AML-193 (cell line): ENCODE measurements around the gene ANAPC2.

Experiments
- DNase-seq, 2 experiments: peaks; one replicate each; lab custom pipeline; 2025; lab: John Stamatoyannopoulos, UW

The ANAPC2 gene, protein sequence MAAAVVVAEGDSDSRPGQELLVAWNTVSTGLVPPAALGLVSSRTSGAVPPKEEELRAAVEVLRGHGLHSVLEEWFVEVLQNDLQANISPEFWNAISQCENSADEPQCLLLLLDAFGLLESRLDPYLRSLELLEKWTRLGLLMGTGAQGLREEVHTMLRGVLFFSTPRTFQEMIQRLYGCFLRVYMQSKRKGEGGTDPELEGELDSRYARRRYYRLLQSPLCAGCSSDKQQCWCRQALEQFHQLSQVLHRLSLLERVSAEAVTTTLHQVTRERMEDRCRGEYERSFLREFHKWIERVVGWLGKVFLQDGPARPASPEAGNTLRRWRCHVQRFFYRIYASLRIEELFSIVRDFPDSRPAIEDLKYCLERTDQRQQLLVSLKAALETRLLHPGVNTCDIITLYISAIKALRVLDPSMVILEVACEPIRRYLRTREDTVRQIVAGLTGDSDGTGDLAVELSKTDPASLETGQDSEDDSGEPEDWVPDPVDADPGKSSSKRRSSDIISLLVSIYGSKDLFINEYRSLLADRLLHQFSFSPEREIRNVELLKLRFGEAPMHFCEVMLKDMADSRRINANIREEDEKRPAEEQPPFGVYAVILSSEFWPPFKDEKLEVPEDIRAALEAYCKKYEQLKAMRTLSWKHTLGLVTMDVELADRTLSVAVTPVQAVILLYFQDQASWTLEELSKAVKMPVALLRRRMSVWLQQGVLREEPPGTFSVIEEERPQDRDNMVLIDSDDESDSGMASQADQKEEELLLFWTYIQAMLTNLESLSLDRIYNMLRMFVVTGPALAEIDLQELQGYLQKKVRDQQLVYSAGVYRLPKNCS

DNA sequence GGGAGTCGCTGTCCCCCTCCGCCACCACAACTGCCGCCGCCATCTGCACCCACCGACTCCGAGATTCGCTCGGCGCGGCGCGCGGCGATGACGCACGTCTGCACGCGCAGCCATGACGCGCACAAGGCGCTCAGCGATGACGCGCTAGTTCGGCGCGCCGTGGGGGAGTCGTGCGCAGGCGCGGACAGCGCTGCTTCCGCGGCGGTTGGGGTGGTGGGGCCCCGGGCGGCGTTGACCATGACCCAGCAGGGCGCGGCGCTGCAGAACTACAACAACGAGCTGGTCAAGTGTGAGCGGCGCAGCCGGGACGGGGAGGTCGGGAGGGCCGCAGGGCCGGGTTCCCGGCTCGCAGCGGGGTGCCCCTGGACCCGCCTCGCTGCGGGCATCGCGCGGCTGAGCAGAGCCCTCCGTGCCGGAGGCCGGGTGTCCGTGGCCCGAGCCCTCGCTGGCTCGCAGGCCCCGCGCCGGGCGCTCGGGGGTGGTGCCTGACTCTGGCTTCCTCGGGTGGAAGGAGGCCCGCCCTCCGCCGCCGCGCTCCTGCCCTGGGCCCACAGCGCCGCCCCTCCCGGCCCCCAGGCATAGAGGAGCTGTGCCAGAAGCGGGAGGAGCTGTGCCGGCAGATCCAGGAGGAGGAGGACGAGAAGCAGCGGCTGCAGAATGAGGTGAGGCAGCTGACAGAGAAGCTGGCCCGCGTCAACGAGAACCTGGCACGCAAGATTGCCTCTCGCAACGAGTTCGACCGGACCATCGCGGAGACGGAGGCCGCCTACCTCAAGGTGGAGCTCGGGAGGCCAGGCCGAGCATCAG lies at the start of gene ANAPC2, which contains the start of gene SSNA1:
Gene ANAPC2, minus strand, starts transcription at position 71 of the 807 bp plus-strand sequence. Its CDS starts 28 bp downstream, at position 43.
Gene SSNA1, plus strand, starts transcription at position 187 of the 807 bp plus-strand sequence. Its CDS starts 51 bp downstream, at position 238.
- DNase-seq, result peak; percentile 77 to 82

DNA sequence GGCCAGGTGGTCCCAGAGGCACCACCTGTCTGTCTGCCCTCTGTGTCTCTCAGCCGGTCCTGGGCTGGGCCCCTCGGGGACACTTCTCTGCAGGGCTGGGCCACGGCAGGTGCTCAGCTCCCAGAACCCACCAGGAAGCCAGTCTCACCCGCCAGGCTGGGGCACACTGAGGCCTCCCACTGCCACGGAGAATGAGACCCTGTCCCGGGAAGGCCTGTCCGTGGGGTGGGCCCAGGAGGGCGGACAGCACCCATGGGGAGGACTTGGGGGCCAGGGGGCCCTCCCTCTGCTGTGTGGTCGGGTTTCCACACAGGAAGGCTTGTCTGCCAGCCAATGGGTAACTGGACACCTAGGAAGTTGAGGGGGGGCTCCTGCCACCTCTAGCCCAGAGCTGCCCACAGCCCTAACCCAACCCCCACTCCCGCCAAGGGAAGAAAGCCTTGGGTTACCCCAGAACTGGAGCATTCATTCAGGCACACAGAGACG lies 48.6 kb upstream of the ANAPC2 start:
- DNase-seq, result no peak

DNA sequence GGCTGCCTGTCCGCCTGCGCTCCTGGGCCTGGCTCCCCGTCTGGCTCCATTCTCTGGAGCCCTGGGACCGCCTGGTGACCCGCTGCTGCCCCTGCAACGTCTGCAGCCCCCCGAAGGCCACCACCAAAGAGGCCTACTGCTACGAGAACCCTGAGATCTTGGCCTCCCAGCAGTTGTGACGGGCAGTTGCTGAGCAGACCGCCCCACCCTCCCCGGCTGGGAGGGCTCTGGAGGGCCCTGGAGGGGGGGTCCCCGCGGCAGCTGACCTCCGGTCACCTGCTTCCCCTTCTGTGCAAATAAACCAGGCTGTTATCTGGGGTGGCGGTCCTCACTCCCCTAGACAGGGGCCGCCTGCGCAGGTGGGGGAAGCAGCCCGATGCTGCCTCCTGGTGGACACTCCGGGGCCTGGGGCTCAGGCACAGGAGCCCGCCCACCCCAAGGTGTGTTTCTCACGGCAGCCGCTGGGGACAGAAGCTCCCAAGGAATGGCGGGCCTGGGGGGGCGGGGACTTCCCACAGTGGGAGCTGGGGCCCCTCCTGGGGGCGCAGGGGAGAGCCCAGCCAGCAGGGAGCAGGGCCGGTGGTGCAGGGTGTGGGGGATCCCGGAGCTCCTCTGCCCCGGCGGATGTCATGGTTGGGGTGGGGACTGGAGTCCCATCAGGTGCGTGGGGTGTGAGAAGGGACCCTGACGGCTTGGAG lies 48.0 kb upstream of the ANAPC2 start:
- peak; percentile 55 to 71 for DNase-seq

DNA sequence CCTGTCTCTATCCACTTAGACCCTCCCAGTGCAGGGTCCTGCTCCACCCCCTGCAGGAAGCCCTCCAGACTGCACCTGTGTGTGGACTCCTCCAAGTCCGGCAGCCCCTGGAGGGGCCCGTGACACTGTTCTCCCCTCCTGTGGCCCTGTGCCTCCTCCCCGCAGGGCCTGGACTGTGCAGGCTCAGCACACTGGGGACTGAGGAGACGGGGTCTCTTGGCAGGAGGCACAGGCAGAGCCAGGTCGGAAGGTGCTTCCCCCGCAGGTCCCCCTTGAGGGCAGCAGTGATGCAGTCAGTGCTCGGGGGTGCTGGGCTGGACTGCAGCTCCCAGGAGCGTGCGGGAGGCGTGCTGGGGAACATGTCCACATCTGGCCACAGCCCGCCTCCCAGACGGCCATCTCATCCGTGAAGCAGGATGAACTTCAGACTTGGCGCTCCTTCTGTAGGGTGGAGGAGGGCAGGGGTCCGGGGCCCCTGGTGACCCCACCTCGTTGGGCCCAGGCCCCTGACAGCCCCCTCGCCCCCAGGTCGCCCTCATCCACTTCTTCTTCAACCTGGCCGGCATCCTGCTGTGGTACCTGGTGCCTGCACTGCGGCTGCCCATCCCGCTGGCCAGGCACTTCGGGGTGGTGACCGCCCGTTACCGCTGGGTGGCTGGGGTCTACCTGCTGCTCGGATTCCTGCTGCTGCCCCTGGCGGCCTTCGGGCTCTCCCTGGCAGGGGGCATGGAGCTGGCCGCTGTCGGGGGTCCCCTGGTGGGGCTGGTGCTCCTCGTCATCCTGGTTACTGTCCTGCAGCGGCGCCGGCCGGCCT lies 47.3 kb upstream of the ANAPC2 start:
- DNase-seq, result no peak

DNA sequence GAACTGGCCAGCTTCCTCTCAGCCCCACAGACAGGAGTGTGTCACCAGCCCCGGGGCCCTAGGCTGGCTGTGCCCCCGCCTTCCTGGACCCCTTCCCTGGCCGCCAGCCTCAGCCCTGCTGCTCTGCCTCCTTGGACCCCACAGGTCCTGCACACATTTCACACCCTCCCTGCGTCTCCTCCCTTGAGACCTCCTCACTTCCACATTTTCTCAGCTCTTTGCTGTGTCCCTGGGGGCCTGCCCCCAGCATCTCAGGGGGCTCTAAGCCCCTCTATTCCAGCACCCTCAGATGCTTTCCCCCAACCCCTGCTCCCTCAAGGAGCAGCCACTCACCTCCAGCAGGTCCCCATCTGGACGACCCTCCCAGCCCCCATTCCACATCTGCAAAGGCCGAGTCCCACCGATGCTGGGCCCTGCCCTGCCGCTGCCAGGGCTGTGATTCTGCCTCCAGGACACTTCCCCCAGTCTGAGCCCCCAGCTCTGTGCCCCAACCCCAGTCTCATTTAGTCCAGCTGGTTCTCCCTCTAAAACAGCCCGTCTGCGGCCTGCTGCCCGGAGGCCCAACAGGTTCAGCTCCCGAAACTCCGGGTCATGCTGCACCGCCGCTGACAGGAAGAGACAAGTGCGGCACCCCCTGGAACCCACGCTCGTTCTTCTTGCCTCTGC lies 46.5 kb upstream of the ANAPC2 start:
- DNase-seq, result no peak

DNA sequence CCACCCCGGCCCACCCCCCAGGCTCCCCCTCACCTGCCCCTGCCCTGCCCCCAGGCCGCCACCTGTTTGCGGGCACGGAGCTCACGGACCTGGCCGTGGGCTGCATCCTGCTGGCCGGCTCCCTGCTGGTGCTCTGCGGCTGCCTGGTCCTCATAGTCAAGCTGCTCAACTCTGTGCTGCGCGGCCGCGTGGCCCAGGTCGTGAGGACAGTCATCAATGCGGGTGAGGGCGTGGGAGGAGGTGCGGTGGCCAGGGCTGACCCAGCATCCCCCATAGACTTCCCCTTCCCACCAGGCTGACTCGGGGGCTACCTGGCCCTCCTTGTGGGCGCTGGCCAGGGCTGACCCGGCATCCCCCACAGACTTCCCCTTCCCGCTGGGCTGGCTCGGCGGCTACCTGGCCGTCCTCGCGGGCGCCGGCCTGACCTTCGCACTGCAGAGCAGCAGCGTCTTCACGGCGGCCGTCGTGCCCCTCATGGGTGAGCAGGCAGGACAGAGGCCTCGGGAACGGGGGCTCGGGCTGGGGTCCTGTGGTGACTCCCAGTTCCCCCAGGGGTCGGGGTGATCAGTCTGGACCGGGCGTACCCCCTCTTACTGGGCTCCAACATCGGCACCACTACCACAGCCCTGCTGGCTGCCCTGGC lies 45.8 kb upstream of the ANAPC2 start:
- no peak for DNase-seq

DNA sequence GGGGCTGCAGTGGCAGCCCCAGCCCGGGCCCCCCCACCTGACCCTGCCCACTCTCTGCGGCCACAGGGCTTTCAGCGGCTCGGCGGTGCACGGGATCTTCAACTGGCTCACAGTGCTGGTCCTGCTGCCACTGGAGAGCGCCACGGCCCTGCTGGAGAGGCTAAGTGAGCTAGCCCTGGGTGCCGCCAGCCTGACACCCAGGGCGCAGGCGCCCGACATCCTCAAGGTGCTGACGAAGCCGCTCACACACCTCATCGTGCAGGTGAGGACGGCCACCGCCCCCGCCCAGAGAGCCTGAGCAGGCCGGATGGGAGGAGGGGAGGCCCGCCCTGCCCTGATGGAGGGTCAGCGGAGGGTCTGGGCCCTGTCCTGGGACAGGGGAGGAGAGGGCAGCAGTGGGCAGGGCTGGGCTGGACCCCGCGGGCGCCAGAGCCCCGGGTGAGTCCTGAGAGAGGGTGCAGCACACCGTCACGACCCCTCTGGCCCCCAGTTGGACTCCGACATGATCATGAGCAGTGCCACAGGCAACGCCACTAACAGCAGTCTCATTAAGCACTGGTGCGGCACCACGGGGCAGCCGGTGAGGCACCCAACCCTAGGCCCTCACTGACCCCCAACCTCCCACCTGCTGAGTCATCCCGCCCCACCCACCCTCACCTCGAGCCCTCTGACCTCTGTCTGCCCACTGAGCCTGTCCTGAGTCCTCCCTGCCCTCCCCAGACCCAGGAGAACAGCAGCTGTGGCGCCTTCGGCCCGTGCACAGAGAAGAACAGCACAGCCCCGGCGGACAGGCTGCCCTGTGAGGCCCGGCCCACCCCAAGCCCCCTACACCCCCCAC lies 45.0 kb upstream of the ANAPC2 start:
- DNase-seq, result no peak

DNA sequence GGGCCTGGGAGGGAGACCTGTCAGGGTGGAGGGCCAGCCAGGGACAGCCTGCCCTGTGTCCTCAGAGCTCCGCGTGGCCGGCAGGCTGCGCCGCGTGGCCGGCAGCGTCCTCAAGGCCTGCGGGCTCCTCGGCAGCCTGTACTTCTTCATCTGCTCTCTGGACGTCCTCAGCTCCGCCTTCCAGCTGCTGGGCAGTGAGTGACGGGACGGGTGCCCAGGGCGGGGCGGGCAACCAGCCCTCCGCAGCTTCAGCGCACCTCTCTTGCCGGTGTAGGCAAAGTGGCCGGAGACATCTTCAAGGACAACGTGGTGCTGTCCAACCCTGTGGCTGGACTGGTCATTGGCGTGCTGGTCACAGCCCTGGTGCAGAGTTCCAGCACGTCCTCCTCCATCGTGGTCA lies 44.1 kb upstream of the ANAPC2 start:
- no peak for DNase-seq

DNA sequence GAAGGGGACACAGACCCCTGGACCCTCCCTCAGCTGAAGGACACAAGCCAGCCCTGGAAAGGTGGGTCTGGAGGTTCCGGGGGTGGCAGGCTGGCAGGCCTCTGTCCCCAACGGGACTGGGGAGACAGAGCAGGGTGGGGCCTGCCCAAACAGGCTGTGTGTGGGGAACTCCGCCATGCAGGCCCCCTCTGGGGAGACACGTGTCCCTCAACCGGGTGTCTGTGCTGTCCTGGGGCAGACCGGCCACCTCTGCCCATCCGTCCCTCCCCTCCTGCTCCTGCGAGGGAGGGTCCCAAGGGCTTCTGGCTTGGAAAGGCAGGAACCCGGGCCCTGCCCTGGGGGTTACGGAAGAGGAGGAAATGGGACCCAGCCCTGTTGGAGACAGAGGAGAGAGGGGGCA lies 43.7 kb upstream of the ANAPC2 start:
- no peak for DNase-seq

DNA sequence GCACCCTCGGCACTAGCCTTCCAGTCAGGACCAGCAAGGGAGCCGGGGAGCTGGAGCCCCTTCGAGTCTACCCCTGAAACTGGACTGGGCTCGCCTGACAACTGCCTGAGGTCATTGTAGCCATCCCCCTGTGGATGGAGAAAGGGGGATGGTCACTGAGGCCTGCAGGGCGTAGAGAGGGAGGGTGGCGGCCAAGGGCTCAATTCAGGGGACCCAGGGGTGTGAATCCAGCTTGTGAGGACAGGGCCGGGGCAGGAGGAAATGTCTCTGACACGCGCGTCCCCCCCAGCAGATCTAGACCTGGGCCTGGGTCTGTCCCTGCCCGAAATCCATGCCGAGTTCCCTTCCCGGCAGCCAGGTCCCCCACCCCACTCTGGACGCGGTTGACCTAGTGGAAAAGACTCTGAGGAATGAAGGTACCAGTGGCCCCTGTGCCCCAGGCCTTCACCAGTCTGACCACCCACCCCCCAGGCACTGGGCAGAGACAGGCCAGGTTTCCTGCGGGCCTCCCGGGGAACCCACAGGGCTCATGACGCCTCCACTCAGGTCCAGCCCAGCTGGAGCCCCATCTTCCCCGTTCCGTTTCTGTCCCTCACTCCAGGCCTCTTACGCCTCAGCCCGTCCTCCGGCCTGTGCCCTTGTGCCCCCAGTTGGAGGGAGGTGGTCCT lies 43.1 kb upstream of the ANAPC2 start:
- no peak for DNase-seq

DNA sequence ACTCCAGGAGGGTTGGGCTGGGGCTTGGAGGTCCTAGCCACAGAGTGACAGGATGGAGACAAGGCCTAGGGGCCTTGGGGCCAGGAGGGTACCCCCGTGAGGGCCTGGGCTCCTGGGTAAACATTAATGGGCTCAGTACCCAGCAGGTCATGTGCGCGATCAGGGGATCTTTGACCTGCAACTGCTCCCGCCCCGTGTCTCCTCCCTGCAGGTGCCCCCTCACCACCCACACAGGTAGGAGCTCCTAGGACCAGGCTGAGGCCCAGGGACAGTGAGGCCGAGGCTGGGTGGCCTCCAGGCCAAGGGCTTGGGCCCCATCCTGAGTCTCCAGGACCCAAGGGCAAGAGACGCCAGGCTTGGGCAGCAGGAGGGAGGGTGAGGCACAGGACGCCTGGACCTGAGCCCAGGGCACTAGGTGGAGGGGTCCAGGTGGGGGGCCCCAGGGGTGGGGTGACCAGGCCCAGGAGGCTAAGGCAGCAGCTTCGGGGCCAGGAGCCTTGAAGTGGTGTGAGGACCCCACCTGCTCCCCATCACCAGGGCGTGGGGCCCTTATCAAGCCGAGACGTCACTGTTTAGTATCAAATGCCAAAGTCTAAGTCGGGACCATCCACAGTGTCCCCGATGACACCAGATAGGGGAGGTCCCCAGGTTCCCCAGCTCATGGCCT lies 42.5 kb upstream of the ANAPC2 start, which contains the start of gene SLC34A3:
Gene SLC34A3, plus strand, starts transcription at position 197 of the 667 bp plus-strand sequence. CDS start 802 bp downstream, outside the sequence.
- DNase-seq, result no peak

DNA sequence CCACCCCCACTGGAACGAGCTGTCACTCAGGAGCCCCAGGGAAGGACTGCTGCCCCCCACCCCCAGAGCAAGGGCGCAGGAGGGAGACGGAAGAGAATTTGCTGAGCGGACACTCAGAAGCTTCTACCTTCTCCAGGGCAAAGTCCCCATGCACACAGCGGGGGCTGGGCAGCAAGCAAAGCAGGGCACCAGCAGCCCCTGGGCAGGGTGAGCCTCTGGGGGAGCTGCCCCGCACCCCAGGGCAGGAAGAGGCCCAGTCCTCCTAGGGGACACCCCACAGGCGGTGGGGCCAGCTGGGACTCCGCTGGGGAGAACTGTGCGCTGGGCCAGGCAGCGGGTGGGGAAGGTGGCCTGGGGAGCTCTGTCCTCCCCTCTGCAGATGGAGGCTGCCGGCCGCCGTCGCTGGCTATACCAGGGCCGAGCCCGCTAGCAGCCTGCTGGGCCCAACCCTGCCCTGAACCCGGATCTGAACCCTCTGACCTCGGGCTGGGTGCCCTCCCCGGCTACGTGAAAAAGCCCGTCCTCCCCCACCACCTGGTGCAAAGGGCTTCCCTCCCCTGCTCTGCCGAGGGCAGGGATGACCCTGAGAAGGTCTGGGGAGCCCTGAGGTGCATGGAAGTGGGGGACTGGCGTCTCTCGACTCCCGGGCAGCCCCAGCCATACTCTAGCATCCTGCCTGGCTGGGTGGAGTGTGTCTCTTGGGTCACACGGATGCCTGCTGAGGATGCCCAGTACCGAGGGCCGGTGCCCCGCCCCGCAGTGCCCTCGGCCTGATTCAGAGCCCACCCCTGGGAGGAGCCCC lies 41.7 kb upstream of the ANAPC2 start:
- no peak for DNase-seq

DNA sequence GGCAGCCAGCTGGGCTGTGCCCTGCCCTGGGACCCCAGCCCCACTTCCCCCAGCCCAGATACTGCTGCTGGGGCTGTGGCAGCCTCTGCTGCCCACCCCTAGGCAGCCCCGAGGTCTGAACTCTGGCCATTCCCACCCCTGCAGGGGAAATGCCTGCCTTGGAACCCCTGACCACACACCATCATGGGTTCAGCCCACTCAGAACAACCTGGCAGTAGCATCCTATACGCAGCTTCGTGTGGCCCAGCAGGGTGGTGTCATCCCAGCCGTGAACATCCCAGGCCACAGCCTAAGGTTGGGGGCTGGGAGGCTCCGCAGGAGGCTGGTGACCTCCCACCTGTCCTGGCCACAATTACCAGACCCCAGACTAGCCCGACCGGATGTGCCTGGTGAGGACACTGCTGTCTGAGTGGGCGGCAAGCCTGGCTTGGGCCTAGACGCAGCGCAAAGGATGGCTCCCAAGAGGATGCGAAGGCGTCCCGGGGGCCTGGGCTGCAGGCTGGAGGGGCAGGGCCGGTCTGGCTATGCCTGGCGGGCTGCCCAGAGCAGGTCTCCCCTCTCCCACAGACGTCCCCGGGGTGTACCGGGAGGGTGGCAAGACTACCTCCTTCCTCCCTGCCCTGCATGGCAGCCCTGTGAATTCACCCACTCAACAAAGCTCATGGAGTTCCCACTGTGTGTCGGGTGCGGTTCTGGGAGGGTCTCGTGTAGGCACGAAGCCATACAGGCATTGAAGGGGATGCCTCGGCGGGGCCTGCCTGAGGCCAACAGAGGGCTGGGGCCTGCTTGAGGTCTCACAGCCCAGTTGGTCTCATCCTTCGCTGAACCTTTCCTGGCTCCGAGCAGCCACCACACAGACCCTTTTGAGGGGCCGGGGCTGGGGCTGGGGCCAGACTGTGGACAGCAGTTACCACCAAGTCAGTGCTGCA lies 40.9 kb upstream of the ANAPC2 start:
- DNase-seq, result no peak

DNA sequence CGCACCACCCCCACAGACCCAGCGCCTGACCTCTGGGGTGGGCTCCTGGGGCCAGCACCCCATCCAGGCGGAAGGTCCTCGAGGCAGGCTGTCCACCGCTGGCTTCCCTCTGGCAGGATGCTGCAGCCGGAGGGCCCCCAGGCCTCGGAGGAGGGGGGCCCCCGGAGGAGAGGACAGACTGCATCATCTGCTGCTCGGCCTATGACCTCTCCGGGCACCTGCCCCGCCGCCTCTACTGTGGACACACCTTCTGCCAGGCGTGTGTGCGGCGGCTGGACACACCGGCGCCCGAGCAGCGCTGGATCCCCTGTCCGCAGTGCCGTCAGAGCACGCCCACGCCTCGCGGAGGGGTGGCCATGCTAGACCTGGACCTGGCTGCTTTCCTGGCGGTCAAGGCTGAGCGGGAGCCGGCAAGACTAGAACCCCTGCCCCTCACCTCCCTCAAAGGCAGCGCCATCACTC lies 40.2 kb upstream of the ANAPC2 start:
- DNase-seq, result no peak

DNA sequence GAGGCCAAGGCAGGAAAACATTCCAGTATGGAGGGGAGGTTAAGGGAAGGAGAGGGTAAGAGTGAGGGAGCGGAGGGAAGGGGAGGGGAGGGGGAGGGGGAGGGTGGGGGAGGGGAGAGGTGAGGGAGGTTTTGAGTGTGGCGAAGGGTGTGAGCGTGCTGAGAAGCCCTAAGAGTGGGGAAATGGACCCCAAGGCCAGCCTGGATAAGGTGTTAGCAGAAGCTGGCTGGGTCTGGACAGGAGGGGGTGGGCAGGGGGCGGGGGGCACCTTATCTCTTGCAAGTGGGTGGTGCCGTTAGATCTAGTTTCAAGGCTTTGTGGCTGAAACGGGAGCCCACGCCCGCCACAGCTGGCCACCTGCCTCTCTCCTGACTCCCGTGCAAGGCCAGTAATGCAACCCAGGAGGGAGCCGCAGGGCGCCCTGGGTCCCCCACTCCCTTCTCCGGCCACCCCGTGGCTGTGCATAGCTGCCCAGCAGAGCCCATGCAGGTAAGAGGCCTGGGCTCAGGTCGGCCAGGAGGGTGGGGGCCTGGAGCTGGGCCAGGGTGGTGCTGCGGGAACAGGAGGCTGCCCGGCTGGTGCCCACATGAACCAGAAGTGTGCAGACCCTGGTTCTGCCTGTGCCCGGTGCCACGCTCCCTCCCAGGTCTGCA lies 39.6 kb upstream of the ANAPC2 start:
- no peak for DNase-seq
